Karpas-422 (cell line): ENCODE results near the gene CFAP45. TPM values are rescaled to one million over a fixed set of nuclear protein-coding genes. Genes with fewer than 3 reads are reported as not detected.

Experiments
- DNase-seq: peaks from one replicate; pipeline ENCODE4 v3.0.0-alpha.2; 2015
- H2AFZ ChIP-seq: fragments of 200-600 bp; sonication (generic); 2 replicates; pipeline ENCODE4 v1.6.1; 2014; ENCODE audit warnings: antibody characterized with exemption, low read length, mixed read lengths
- H3K27ac ChIP-seq: fragments of 200-600 bp; sonication (generic); 2 replicates; pipeline ENCODE4 v1.5.1; 2014; ENCODE audit warnings: mild to moderate bottlenecking, low read length, moderate library complexity
- H3K27me3 ChIP-seq: fragments of 200-600 bp; sonication (generic); 2 replicates; pipeline ENCODE4 v1.6.1; 2014; ENCODE audit warnings: low read length, mixed read lengths
- H3K36me3 ChIP-seq: fragments of 200-600 bp; sonication (generic); 2 replicates; pipeline ENCODE4 v1.6.1; 2014; ENCODE audit warnings: low read length, mixed read lengths; ENCODE audit not compliant: insufficient read depth
- H3K4me1 ChIP-seq: fragments of 200-600 bp; sonication (generic); 2 replicates; pipeline ENCODE4 v1.6.1; 2014; ENCODE audit warnings: mild to moderate bottlenecking, low read length, mixed read lengths
- H3K4me2 ChIP-seq: fragments of 200-600 bp; sonication (generic); 2 replicates; pipeline ENCODE4 v1.6.1; 2014; ENCODE audit warnings: low read length, low read depth, mild to moderate bottlenecking; ENCODE audit not compliant: poor library complexity, severe bottlenecking
- H3K4me3 ChIP-seq: fragments of 200-600 bp; sonication (generic); 2 replicates; pipeline ENCODE4 v1.5.1; 2014; ENCODE audit warnings: mild to moderate bottlenecking, antibody characterized with exemption, low read length, mixed read lengths
- H3K79me2 ChIP-seq: fragments of 200-600 bp; sonication (generic); 2 replicates; pipeline ENCODE4 v1.6.1; 2014; ENCODE audit warnings: mild to moderate bottlenecking, low read length, mixed read lengths
- H3K9ac ChIP-seq: fragments of 200-600 bp; sonication (generic); 2 replicates; pipeline ENCODE4 v1.6.0; 2014; ENCODE audit warnings: low read length
- H3K9me2 ChIP-seq: fragments of 200-600 bp; sonication (generic), shearing (Covaris generic); replicated peaks from 2 replicates; pipeline ENCODE4 v1.6.0; 2014; ENCODE audit warnings: mild to moderate bottlenecking, low read length, moderate library complexity; ENCODE audit not compliant: insufficient read depth
- H3K9me3 ChIP-seq: fragments of 300-700, 200-600 bp; sonication (generic); 2 replicates; pipeline ENCODE4 v1.6.1; 2014; ENCODE audit warnings: low read length, mixed read lengths
- H4K20me1 ChIP-seq: fragments of 200-600 bp; sonication (generic); 2 replicates; pipeline ENCODE4 v1.6.1; 2014; ENCODE audit warnings: mild to moderate bottlenecking, antibody characterized with exemption, low read length, low read depth; ENCODE audit not compliant: insufficient read depth
- total RNA-seq: library from RNA; depleted of rRNA; stranded (reverse); fragments of >200 nt; shearing (Covaris generic); gene quantifications from 2 replicates; pipeline ENCODE4 v1.2.3, GENCODE V29; 2014; ENCODE audit warnings: low replicate concordance

CFAP45 gene
- total RNA-seq, 1 experiment from 2014 or later: not detected

DNA sequence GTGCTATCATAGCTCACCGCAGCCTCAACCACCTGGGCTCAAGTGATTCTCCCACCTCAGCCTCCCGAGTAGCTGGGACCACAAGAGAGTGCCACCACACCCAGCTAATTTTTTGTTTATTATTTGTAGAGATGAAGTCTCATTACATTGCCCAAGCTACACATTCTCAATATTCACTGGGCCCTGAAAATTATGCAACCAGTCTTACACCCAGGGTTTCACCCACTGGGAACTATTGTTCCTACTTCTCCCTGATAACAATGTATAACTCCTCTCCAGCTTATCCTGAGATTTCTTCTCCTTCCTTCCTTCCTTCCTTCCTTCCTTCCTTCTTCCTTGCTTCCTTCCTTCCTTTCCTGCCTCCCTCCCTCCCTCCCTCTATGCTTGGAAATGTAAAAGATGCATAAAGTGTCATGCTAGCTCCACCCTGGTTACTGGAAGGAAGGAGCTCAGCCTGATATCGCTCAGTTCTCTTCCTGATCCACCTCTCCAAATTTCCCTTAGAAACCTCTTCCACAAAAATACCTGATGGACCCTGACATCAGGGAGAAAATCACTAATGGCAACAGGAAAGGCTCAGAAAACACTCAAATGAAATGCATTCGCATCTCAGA lies 26.3 kb downstream of the CFAP45 start:
- H3K4me3 ChIP-seq: no peak overlapping the region
- no peaks in the 10 kb centered on the region for H3K9me3 ChIP-seq
- no peak overlapping the region for H2AFZ ChIP-seq
- no peaks in the 10 kb centered on the region for H3K79me2 ChIP-seq
- no peak overlapping the region for H3K27ac ChIP-seq
- no peak overlapping the region for H3K9ac ChIP-seq
- no peak overlapping the region for H3K4me2 ChIP-seq
- no peak for DNase-seq
- no peaks in the 10 kb centered on the region for H3K27me3 ChIP-seq
- H3K36me3 ChIP-seq: no peaks in the 10 kb centered on the region
- H3K4me1 ChIP-seq: no peaks in the 10 kb centered on the region
- no peaks in the 10 kb centered on the region for H4K20me1 ChIP-seq
- no peaks in the 10 kb centered on the region for H3K9me2 ChIP-seq

DNA sequence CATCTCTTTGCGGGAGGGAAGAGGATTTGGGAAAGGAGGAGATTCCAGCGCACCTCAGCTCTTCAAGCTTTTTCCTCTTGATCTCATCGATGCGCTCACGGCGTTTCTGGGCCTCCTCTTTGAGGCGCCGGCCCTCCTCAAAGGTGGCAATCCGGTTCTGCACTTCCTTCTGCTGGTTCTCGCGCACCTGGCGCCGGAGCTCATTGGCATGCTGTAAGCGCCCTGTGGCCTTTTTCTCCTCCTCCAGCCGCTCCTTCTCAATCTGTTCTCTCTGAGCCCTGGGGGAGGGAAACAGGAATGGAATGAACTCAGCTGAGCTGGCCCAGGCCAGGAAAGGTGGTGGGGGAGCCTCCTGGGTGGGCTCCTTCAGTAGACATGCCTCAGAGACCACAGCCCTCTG lies 27.1 kb downstream of the CFAP45 start:
- H2AFZ ChIP-seq: no peak overlapping the region

DNA sequence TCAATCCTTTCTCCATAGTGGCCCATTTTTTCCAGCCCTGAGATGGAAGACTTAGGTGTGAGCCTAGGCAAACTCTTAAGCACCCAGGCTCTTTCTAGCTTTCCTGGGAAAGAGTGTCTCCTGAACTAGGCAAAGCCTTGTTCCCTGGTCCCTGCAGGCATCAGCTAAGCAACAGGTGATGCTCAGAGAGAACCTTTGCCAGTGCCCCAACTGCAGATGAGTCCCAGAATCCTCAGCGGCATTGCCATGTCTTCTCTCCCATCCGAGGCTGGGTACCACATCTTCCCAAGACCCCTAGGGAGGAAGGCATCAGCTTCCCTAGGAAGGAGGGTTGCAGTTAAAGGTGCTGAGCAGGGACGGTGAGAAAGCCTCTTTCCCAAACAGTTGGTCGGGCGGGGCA lies 29.3 kb downstream of the CFAP45 start:
- Histone ChIP-seq H2AFZ (no peak overlapping the region), H3K4me3 (no peak overlapping the region), H3K4me1 (no peaks in the 10 kb centered on the region), H3K27ac (no peak overlapping the region), H3K79me2 (no peaks in the 10 kb centered on the region), H3K36me3 (no peaks in the 10 kb centered on the region), H3K9me3 (no peaks in the 10 kb centered on the region), H3K27me3 (no peaks in the 10 kb centered on the region), H3K9ac (no peak overlapping the region), H3K9me2 (no peaks in the 10 kb centered on the region), H3K4me2 (no peak overlapping the region), H4K20me1 (no peaks in the 10 kb centered on the region)
- no peak for DNase-seq

More for the DNA sequence above, 27.1 kb downstream of the CFAP45 start:
- no peaks in the 10 kb centered on the region for H3K36me3 ChIP-seq
- H3K9me2 ChIP-seq: no peaks in the 10 kb centered on the region
- H3K9ac ChIP-seq: no peak overlapping the region
- H3K79me2 ChIP-seq: no peaks in the 10 kb centered on the region
- H3K4me1 ChIP-seq: no peaks in the 10 kb centered on the region
- no peaks in the 10 kb centered on the region for H3K27me3 ChIP-seq
- no peak for DNase-seq
- H3K27ac ChIP-seq: no peak overlapping the region
- H3K9me3 ChIP-seq: no peaks in the 10 kb centered on the region
- H4K20me1 ChIP-seq: no peaks in the 10 kb centered on the region
- H3K4me2 ChIP-seq: no peak overlapping the region
- no peak overlapping the region for H3K4me3 ChIP-seq

DNA sequence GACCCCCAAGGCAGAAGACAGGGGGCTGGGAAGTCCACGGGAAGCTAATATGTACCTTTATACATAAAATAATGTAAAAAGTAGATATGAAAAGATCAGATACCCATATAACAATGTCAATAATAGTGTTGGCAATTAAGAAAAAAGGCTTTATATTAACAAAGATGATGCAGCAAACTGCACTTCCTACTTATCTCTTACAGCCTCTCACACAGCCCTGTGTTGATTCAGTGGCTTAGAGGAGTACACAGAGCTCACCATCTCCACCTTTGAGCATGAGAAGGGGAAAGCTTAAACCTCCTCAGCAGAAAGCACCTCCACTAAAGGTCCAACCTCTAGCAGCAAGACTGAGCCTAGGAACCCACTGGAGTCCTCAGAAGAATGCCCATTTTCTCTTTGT lies 30.4 kb downstream of the CFAP45 start:
- Histone ChIP-seq H2AFZ (no peak overlapping the region), H4K20me1 (no peaks in the 10 kb centered on the region), H3K4me3 (no peak overlapping the region), H3K79me2 (no peaks in the 10 kb centered on the region), H3K4me1 (no peaks in the 10 kb centered on the region), H3K27ac (no peak overlapping the region), H3K9me3 (no peaks in the 10 kb centered on the region), H3K27me3 (no peaks in the 10 kb centered on the region), H3K4me2 (no peak overlapping the region), H3K9me2 (no peaks in the 10 kb centered on the region), H3K9ac (no peak overlapping the region), H3K36me3 (no peaks in the 10 kb centered on the region)
- DNase-seq: no peak

DNA sequence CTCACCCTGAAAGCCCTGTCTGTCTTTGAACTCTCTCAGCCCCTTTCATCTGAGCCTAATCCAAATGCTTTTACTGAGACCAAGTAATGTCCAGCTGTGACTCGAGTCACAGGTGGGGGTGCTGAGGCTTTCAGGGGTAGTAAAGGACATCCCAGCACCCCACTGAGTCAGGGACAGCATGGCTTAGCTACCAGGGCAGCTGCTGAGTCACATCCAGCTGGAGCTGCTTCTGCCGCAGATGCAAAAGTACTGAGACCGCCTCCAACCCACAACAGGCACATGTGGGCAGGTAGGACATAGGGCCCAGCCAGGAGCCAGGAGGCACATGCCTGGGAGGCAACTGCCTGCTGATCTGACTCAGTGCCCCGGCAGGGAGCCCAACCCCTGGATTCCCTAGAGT lies 30.8 kb downstream of the CFAP45 start:
- no peak for DNase-seq
- Histone ChIP-seq H3K9me2 (no peaks in the 10 kb centered on the region), H3K9me3 (no peaks in the 10 kb centered on the region), H3K4me1 (no peaks in the 10 kb centered on the region), H4K20me1 (no peaks in the 10 kb centered on the region), H3K27me3 (no peaks in the 10 kb centered on the region), H3K27ac (no peak overlapping the region), H3K4me2 (no peak overlapping the region), H2AFZ (no peak overlapping the region), H3K4me3 (no peak overlapping the region), H3K9ac (no peak overlapping the region), H3K36me3 (no peaks in the 10 kb centered on the region), H3K79me2 (no peaks in the 10 kb centered on the region)

DNA sequence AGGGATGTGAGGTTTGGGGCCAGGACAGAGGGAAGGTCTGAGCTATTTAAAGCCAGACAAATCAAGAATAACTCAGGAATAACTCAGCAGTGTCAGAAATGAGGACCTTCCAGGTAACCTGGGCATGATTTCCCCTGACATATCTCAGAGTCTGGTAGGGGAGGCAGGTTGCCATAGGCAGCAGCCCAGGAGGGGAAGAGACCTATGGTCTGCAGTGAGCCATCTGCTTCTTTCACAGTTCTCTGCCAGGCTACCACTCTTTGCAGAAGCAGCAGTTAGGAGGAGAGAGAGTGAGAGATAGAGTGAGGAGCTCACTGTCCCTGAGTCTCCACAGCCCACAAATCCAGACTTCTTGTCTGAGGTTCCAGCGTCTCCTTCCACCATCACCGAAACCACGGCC lies 31.2 kb downstream of the CFAP45 start:
- no peaks in the 10 kb centered on the region for H3K79me2 ChIP-seq
- no peaks in the 10 kb centered on the region for H3K9me2 ChIP-seq
- no peaks in the 10 kb centered on the region for H3K4me1 ChIP-seq
- H3K9me3 ChIP-seq: no peaks in the 10 kb centered on the region
- no peaks in the 10 kb centered on the region for H3K27me3 ChIP-seq
- H3K4me3 ChIP-seq: no peak overlapping the region
- H4K20me1 ChIP-seq: no peaks in the 10 kb centered on the region
- DNase-seq: no peak
- H2AFZ ChIP-seq: no peak overlapping the region
- no peak overlapping the region for H3K4me2 ChIP-seq
- no peak overlapping the region for H3K9ac ChIP-seq
- H3K27ac ChIP-seq: no peak overlapping the region
- no peaks in the 10 kb centered on the region for H3K36me3 ChIP-seq

DNA sequence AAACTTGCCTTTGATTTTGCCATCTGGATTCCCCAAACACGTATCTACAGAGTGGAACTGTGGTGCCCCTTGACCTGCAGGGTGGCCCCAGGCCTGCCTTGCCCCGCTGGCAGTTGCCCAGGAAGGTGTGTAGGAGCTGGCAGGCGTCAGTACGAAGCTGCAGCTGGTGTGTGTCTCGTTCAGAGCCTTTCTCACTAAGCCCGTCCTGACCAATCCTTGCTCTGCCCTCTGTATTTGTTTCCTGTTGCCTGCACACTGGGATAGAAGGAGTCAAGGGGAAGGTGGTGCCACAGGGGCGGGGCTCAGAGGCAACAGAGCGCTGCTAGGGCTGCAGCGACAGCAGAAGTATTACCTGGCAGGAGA lies 32.3 kb downstream of the CFAP45 start:
- H4K20me1 ChIP-seq: no peaks in the 10 kb centered on the region
- DNase-seq: no peak
- H2AFZ ChIP-seq: no peak overlapping the region
- H3K9me2 ChIP-seq: no peaks in the 10 kb centered on the region
- H3K79me2 ChIP-seq: no peaks in the 10 kb centered on the region
- no peaks in the 10 kb centered on the region for H3K9me3 ChIP-seq
- H3K4me2 ChIP-seq: no peak overlapping the region
- no peak overlapping the region for H3K9ac ChIP-seq
- no peak overlapping the region for H3K4me3 ChIP-seq
- H3K27me3 ChIP-seq: no peaks in the 10 kb centered on the region
- no peaks in the 10 kb centered on the region for H3K36me3 ChIP-seq
- H3K27ac ChIP-seq: no peak overlapping the region
- no peaks in the 10 kb centered on the region for H3K4me1 ChIP-seq

DNA sequence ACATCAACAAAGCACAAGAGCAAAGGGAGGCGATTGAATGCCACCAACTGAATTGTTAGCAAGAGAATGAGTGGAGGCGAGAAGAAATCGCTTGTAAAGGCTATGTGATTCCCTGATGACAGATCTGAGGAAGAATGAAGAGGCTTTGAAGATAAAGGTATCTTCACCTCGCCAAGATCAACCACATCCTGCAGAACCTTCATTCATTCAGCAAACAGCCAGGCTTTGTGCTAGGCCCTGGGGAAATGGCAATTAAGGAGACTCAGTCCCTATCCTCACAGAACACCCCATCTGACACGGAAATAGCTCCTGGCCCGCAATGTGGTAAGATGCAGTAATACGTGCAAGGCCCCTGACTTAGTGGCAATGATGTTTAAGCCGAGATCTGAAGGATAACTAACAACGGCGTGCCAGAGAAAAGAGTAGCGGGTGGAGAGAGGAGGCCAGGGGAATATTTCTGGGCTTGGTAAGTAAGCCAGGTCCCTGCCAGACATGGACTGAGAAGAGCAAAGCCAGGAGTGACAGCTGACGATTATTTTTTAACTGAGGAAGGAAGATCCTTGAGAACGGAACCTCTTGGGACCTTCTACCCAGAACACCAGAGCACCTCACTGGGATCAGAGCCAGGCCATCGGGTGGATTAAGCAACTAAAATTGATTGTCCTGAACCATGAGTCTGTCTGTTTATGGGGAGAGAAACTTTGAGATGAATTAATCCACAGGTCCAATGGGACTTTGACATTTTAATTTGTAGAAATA lies 32.9 kb downstream of the CFAP45 start:
- Histone ChIP-seq H3K4me2 (no peak overlapping the region), H3K79me2 (no peaks in the 10 kb centered on the region), H3K36me3 (no peaks in the 10 kb centered on the region), H3K4me3 (no peak overlapping the region), H3K27ac (no peak overlapping the region), H3K9me2 (no peaks in the 10 kb centered on the region), H2AFZ (no peak overlapping the region), H3K4me1 (no peaks in the 10 kb centered on the region), H4K20me1 (no peaks in the 10 kb centered on the region), H3K9ac (no peak overlapping the region), H3K27me3 (no peaks in the 10 kb centered on the region), H3K9me3 (no peaks in the 10 kb centered on the region)
- DNase-seq: no peak
